Skeletal muscle satellite cell (primary cell): ENCODE results near the gene TMEM147.

Experiments used
- H3K27me3 ChIP-seq: 2 replicates; pipeline ENCODE4 v1.7.0; 2013; ENCODE audit warnings: low read length; ENCODE audit not compliant: control insufficient read depth, insufficient read depth
- H3K36me3 ChIP-seq: 2 replicates; pipeline ENCODE4 v1.7.0; 2013; ENCODE audit warnings: mild to moderate bottlenecking, control low read depth, low read length; ENCODE audit not compliant: insufficient read depth
- H3K4me1 ChIP-seq: 2 replicates; pipeline ENCODE4 v1.7.0; 2013; ENCODE audit warnings: low read length; ENCODE audit not compliant: control insufficient read depth, insufficient read depth
- H3K4me2 ChIP-seq: 2 replicates; pipeline ENCODE4 v1.7.0; 2013; ENCODE audit warnings: mild to moderate bottlenecking, low read length
- H3K4me3 ChIP-seq: 2 replicates; pipeline ENCODE4 v1.7.0; 2013; ENCODE audit warnings: low read length
- H3K9ac ChIP-seq: 2 replicates; pipeline ENCODE4 v1.7.0; 2013; ENCODE audit warnings: mild to moderate bottlenecking, low read depth, low read length, moderate library complexity
- H3K9me3 ChIP-seq: replicated peaks from 2 replicates; pipeline ENCODE4 v1.7.0; 2013; ENCODE audit warnings: mild to moderate bottlenecking, control low read depth, low read length

Gene TMEM147

DNA sequence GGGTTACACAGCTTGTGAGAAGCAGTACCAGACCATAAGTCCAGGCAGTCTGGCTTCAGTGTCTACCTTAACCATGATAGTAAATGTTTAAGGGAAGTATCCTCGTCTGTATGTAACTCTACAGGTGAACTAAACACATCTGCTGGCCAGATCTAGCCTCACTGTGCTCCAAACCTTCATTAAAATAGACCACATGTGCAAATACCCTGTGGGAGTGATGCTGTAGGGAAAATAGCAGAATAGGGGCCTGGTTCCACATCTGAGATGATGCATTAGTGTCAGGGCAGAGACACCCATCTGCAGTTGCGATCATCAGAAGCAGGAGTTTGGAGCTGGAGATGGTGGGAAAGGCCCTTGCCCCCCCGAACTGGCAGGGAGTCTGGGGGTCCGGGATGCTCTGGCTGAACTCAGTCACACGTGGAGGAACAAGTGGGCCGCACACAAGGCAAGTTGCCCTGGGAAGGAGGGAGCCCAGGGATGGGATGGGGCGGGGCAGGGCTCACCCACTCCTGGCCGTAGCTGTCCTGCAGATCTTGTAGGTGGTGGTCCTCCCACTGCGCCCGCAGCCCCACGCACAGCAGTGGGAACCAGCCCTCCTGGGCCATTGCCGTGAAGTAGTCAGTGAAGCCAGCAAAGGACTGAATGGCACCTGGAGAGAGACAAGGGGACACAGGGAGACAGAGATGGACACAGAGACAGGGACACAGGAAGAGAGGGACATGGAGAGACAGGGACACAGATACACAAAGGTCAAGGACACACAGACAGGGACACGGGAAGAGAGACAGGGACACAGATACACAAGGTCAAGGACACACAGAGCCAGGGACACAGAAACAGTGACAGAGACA is 7.3 kb downstream of the TMEM147 start:
- no peak overlapping the region for H3K4me3 ChIP-seq
- peaks cover 3% of the 10 kb centered on the region for H3K36me3 ChIP-seq
- H3K9ac ChIP-seq: no peak overlapping the region

DNA sequence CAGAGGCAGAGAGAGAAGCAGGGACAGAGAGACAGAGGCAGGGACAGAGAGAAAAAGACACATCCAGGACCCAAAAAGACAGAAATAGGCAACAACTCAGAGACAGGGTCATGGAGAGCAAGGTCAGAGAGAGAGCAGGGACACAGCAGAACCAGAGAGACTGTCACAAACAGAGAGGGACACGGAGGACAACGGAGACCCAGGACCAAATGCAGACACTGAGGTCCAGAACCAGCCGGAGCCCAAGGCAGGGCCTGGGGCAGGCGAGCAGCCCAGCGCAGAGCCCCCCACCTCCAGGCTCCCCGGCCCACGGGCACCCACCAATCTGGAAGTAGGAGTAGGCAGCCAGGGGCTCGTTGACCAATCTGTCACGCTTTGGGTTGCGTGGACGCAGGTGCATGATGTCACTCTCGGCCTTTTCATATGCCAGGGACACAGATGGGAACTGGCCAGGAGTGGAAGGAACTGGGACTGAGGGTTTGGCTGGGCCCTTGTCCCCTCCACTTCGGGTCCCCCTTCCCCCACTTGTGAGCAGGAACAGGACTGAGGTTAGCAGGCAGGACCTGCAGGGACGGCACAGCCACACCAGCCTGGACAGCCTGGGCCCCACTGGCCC is 8.1 kb downstream of the TMEM147 start:
- H3K4me1 ChIP-seq: peaks cover 5% of the 10 kb centered on the region
- H3K4me2 ChIP-seq: no peak overlapping the region
- H3K4me3 ChIP-seq: no peak overlapping the region
- H3K36me3 ChIP-seq: peaks cover under 1% of the 10 kb centered on the region
- H3K9me3 ChIP-seq: no peaks in the 10 kb centered on the region
- peaks cover 16% of the 10 kb centered on the region for H3K27me3 ChIP-seq
- H3K9ac ChIP-seq: no peak overlapping the region

More for the DNA sequence above, 7.3 kb downstream of the TMEM147 start:
- Histone ChIP-seq H3K4me1 (no peaks in the 10 kb centered on the region), H3K27me3 (peaks cover 12% of the 10 kb centered on the region), H3K4me2 (no peak overlapping the region), H3K9me3 (no peaks in the 10 kb centered on the region)

DNA sequence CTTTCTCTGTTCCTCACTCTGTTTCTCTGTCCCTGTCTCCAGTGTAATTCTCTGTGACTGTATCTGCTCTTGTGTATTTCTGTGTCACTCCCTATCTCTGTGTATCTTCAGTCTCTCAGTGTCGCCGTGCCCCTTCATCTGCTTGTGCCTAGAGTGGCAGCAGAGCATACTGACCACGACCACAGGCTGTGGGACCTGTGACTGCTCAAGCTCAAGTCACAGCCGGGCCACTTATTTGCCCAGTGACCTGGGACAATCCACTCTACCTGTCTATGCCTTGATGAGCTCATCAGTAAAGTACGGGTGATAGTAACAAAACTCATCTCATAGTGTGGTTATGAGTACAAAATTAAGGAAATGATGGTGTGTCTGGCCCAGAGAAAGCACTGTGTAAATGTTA is 8.7 kb downstream of the TMEM147 start:
- Histone ChIP-seq H3K27me3 (peaks cover 22% of the 10 kb centered on the region), H3K4me3 (no peak overlapping the region), H3K9me3 (no peaks in the 10 kb centered on the region), H3K4me2 (no peak overlapping the region), H3K36me3 (no peaks in the 10 kb centered on the region), H3K4me1 (peaks cover 5% of the 10 kb centered on the region), H3K9ac (no peak overlapping the region)

DNA sequence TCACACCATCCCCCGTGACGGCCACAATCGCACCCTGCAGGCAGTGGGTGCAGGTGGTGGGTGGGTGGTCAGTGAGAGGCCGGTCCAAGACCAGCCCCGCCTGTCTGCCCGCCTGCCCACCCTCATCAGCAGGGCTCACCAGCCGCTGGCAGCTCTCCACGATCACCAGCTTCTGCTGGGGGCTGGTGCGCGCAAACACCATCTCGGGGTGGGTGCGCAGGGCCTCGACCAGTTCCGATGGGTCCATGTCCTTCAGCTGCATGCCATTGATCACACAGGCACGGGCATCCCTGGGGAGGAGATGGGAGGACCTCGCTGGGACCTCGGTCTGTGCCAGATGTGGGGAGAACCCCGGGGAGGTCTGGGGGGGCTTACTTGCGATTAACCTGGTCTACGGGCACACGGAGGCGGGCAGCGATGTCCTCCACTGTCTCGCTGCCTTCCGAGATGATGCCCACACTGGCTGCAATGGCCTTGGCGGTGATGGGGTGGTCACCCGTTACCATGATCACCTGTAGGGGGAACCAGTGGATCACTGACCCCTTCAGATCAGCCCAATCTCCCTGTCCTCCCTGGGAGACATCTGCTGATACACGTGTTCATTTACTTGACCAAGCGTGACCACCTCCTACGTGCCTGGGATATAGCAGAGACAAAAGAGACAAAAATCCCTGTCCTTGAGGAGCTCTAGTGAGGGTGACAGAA is 10.0 kb downstream of the TMEM147 start:
- no peak overlapping the region for H3K4me3 ChIP-seq
- H3K36me3 ChIP-seq: no peaks in the 10 kb centered on the region
- no peak overlapping the region for H3K9ac ChIP-seq
- no peak overlapping the region for H3K4me2 ChIP-seq
- peaks cover 27% of the 10 kb centered on the region for H3K27me3 ChIP-seq
- H3K9me3 ChIP-seq: no peaks in the 10 kb centered on the region
- H3K4me1 ChIP-seq: peaks cover 5% of the 10 kb centered on the region

DNA sequence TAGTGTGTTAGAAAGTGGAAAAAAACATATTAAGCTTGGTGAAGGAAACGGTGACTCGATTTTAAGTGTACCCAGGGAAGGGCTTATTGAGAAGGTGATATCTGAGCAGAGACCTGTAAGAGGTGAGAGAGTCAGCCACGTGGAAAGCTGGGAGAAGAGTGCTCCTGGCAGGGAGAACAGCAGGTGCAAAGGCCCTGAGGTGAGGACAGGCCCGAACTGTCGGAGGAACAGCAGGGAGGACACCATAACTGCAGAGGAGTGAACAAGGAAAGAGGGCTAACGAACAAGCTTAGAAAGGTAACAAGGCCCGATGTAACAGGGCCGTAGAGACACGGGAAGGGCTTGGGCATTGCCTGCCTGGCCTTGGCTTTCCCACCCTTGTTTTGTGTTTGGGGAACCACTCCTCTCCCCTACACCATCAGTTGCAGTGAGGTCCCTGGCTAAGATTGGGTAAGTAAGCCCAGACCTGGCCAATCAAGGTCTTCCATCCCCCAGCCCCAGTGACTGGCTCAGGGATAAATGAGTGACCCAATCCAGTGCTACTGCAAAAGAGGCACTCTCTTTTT is 10.7 kb downstream of the TMEM147 start:
- Histone ChIP-seq H3K9me3 (no peaks in the 10 kb centered on the region), H3K4me2 (no peak overlapping the region), H3K4me3 (no peak overlapping the region), H3K9ac (no peak overlapping the region), H3K27me3 (peaks cover 32% of the 10 kb centered on the region), H3K36me3 (no peaks in the 10 kb centered on the region), H3K4me1 (peaks cover 5% of the 10 kb centered on the region)

DNA sequence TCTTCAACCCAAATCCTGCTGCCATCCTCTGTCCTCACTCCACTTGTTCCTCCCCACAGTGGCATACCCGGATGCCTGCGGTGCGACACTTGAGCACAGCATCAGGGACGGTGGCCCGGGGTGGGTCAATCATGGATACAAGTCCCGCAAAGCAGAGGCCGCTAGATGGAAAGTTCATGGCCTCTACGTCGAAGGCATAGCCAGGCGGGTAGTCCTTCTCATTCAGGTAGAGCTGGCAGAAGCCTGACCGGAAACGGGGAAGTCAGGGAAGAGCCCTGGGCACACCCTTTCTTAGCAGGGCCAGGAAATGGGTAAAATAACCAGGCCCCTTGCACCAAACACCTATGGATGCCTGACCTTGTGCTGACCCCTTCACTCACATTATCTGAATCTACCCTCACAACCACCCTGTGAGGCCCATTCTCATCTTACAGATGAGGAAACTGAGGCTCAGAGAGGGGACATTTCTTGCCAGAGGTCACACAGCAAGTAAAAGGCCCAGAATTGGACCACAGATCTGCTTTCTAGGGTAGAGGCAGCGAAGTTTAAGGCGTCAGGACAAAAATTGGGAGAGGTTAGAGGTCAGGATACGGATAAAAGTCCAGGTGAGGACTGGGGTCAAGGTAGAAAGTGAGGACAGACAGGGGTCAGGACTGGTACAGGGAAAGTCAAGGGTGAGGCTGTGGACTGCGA is 11.6 kb downstream of the TMEM147 start:
- no peak overlapping the region for H3K4me2 ChIP-seq
- peaks cover 36% of the 10 kb centered on the region for H3K27me3 ChIP-seq
- H3K9ac ChIP-seq: no peak overlapping the region
- H3K4me3 ChIP-seq: no peak overlapping the region
- peaks cover 5% of the 10 kb centered on the region for H3K4me1 ChIP-seq
- no peaks in the 10 kb centered on the region for H3K36me3 ChIP-seq
- no peaks in the 10 kb centered on the region for H3K9me3 ChIP-seq

DNA sequence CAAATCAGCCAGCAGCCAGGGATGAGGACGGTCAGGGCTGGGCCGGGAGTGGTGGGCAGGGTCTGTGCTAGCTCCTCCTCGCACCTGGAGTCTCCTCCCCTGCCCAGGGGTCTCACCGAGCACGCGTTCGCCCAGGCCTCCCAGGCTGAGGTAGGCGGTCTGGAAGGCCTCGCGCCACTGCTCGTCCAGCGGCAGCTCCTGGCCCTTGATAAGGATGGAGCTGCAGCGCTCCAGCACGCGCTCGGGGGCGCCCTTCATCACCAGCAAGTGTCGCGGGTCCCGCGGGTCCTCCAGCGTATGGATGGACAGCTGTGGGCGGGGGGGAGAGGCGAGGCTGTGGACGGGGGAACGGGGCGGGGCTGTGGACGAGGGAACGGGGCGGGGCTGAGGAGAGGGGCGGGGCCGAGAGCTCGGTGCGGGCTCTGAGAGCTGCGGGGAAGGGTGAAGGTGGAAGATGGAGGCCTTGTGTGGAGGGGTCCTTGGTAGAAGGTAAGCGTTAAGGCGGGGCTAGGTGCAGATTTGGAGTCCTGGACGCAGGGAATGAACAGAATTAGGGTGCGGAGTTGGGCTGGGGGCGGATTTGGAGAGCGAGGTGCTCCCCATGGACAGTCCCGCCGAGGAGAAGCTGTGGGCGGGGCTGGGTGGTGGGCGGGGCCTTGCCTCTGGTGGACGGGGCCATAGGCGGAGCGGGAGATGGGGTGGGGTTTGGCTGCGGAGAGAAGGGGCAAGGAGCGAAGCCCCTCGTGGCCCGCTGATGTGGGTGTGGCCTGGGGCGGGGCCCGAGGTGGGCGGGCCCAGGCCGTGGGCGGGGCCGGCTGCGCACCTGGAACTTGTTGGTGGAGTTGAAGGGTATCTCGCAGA is 12.3 kb downstream of the TMEM147 start:
- Histone ChIP-seq H3K4me3 (peak overlapping the region; percentile 65), H3K4me1 (peaks cover 5% of the 10 kb centered on the region), H3K27me3 (peaks cover 34% of the 10 kb centered on the region), H3K9me3 (no peaks in the 10 kb centered on the region), H3K4me2 (peak overlapping the region; percentile 83), H3K36me3 (no peaks in the 10 kb centered on the region), H3K9ac (no peak overlapping the region)

DNA sequence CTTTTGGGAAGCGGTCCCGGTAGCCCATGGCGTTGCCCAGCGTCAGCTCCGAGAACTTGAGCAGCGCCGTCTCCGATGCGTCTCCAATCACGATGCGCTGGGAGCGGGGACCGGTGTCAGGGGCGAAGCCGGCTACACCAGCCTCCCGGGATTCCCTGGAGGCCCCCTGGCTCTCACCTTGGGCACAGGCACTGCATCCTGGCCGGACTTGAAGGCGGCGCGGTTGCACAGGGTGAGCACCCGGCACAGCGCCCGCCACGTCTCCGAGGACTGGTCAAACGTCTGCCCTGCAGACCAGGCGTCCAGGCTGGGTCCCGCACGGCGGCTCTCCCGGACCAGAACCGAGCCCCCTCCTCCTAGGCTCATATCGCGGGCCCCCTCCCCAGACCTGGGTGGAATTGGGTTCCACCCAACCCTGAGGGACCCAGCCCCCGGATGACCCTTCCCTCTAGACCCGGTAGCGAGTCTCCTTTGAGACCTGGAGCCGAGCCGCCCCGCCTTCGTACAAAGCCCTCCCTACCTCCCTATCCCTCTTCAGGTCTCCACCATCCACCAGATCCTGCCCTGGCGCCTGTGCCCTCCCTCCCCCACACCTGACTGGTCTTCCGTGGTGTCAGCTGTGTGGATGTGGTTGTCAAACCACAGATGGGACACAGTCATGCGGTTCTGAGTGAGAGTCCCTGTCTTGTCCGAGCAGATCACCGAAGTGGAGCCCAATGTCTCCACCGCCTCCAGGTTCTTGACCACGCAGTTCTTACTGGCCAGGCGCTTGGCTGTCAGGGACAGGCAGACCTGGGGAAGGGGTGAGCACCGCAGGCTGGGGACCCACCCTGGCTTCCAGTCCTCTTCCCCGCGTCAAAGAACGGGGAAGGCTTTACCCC is 13.2 kb downstream of the TMEM147 start:
- peak overlapping the region; percentile 83 for H3K4me2 ChIP-seq
- H3K4me3 ChIP-seq: peak overlapping the region; percentile 65
- H3K36me3 ChIP-seq: no peaks in the 10 kb centered on the region
- H3K4me1 ChIP-seq: peaks cover 5% of the 10 kb centered on the region
- H3K9me3 ChIP-seq: no peaks in the 10 kb centered on the region
- peaks cover 30% of the 10 kb centered on the region for H3K27me3 ChIP-seq
- H3K9ac ChIP-seq: no peak overlapping the region

DNA sequence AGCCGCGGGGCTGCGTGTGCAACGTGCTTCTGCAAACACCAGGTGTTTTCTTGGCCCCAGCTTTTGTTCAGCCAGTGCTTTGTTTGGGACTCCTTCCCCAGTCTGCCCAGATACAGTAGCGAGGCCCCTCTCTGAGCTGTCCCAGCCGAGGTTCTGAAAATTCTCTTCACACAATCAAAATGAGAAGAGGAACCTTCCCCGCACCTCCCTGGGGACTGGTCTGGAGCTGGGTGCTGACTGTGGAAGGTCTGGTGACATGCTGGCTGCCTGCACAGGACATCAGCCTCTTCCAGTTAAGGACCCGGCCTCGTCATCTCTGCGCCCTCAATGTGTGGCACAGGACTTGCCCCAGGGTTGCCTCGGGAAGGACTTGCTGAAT is 13.8 kb downstream of the TMEM147 start:
- H3K9me3 ChIP-seq: no peaks in the 10 kb centered on the region
- H3K9ac ChIP-seq: no peak overlapping the region
- peaks cover 5% of the 10 kb centered on the region for H3K4me1 ChIP-seq
- no peak overlapping the region for H3K4me2 ChIP-seq
- peaks cover 33% of the 10 kb centered on the region for H3K27me3 ChIP-seq
- no peaks in the 10 kb centered on the region for H3K36me3 ChIP-seq
- H3K4me3 ChIP-seq: no peak overlapping the region

DNA sequence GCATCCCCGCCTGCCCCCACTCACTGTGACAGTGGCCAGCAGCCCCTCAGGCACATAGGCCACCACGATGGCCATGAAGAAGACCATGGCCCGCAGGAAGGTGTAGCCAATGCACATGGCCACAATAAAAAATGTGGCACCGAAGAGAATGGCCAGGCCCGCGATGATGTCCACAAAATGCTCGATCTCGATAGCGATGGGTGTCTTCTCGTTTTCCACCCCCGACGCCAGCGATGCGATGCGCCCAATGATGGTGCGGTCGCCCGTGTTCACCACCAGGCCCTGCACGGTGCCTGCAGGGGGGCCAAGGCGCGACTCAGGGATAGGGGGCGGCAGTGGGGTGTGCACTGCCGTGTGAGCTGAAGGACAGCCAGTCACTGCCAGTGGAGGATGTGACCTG is 14.4 kb downstream of the TMEM147 start:
- Histone ChIP-seq H3K4me3 (no peak overlapping the region), H3K9ac (no peak overlapping the region), H3K9me3 (no peaks in the 10 kb centered on the region), H3K4me1 (peaks cover 5% of the 10 kb centered on the region), H3K4me2 (no peak overlapping the region), H3K36me3 (no peaks in the 10 kb centered on the region), H3K27me3 (peaks cover 33% of the 10 kb centered on the region)
